ENCODE data around the gene NOXO1. TPM values are rescaled to one million over a fixed set of nuclear protein-coding genes. Genes with fewer than 3 reads are reported as not detected.
A peak's percentile ranks its signal among the peaks of the same experiment; 100 is the strongest.

The NOXO1 gene
- total and polyA plus RNA-seq, 10 of the 15 experiments (the other 5 are each of a cell fraction or from before 2014, with no cell fraction given) = 0.09 to 0.76 (median 0.26) TPM; not detected in 4

DNA sequence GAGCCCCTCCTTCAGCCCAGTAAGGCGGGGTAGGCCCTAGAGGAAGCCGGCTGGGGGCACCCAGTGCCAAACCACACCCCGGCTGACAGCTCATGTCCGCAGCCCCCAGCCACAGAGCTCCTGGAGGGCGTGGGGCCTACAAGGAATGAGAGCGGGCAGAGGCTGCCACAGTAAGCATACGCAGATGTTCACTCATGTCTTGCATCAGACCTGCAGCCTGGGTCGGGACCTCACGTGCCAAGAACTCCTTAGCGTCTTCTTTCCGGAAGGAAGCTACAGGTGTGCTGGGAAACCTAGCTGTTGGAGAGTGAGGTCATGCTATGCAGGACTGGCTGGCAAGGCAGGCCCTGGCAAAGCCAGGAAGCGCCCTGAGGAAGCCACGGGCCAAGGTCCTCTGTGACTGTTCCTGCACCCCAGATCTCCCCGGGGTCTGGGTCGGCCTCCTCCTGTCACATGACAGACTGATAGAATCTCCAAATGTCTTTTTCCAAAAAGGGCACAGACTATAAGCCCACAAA is 26.8 kb upstream of the NOXO1 start (continued):
- TF ChIP-seq, protein P1, sequence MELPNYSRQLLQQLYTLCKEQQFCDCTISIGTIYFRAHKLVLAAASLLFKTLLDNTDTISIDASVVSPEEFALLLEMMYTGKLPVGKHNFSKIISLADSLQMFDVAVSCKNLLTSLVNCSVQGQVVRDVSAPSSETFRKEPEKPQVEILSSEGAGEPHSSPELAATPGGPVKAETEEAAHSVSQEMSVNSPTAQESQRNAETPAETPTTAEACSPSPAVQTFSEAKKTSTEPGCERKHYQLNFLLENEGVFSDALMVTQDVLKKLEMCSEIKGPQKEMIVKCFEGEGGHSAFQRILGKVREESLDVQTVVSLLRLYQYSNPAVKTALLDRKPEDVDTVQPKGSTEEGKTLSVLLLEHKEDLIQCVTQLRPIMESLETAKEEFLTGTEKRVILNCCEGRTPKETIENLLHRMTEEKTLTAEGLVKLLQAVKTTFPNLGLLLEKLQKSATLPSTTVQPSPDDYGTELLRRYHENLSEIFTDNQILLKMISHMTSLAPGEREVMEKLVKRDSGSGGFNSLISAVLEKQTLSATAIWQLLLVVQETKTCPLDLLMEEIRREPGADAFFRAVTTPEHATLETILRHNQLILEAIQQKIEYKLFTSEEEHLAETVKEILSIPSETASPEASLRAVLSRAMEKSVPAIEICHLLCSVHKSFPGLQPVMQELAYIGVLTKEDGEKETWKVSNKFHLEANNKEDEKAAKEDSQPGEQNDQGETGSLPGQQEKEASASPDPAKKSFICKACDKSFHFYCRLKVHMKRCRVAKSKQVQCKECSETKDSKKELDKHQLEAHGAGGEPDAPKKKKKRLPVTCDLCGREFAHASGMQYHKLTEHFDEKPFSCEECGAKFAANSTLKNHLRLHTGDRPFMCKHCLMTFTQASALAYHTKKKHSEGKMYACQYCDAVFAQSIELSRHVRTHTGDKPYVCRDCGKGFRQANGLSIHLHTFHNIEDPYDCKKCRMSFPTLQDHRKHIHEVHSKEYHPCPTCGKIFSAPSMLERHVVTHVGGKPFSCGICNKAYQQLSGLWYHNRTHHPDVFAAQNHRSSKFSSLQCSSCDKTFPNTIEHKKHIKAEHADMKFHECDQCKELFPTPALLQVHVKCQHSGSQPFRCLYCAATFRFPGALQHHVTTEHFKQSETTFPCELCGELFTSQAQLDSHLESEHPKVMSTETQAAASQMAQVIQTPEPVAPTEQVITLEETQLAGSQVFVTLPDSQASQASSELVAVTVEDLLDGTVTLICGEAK (IDR thresholded peaks at IDR 0.05; ENCODE audit: borderline replicate concordance) = no peak
- TF ChIP-seq PML (IDR thresholded peaks at IDR 0.05; ENCODE audit: low read length) = no peak
- TF ChIP-seq JUND (IDR thresholded peaks at IDR 0.05; ENCODE audit: low read depth, low read length) = no peak
- TF ChIP-seq, protein P2, sequence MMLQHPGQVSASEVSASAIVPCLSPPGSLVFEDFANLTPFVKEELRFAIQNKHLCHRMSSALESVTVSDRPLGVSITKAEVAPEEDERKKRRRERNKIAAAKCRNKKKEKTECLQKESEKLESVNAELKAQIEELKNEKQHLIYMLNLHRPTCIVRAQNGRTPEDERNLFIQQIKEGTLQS (IDR thresholded peaks at IDR 0.05; ENCODE audit: borderline replicate concordance, extremely low read depth, low read depth, low read length) = no peak
- no peak for TF ChIP-seq KDM1A (IDR thresholded peaks at IDR 0.05; ENCODE audit: borderline replicate concordance)
- 0 out of 4 replicates have a peak, but pooled peaks of 1 of the 2 experiments have one; percentile 17 for TF ChIP-seq IKZF2 (IDR thresholded peaks at IDR 0.05)
- TF ChIP-seq ETV6 (conservative IDR thresholded peaks at IDR 0.05 in 1 of 2, IDR thresholded peaks at IDR 0.05 in 1 of 2; ENCODE audit: borderline replicate concordance in 1 of 2, low read depth in 1 of 2) = no peak
- no peak for TF ChIP-seq NFYB (IDR thresholded peaks at IDR 0.05; ENCODE audit: insufficient read depth, low read depth, low read length)
- TF ChIP-seq KLF5 (IDR thresholded peaks at IDR 0.05; ENCODE audit: partially characterized antibody) = no peak
- no peak for TF ChIP-seq RUNX3 (IDR thresholded peaks at IDR 0.05; ENCODE audit: low read length)
- TF ChIP-seq ZNF207 (IDR thresholded peaks at IDR 0.05; ENCODE audit: borderline replicate concordance) = no peak
- TF ChIP-seq SMARCA5 (IDR thresholded peaks at IDR 0.05) = no peak
- TF ChIP-seq ATF7 (IDR thresholded peaks at IDR 0.05; ENCODE audit: low read depth) = no peak
- peak; percentile 60 for TF ChIP-seq NR2F1 (conservative IDR thresholded peaks at IDR 0.05)
- no peak for TF ChIP-seq HDAC2 (IDR thresholded peaks at IDR 0.05)
- TF ChIP-seq, protein P3, sequence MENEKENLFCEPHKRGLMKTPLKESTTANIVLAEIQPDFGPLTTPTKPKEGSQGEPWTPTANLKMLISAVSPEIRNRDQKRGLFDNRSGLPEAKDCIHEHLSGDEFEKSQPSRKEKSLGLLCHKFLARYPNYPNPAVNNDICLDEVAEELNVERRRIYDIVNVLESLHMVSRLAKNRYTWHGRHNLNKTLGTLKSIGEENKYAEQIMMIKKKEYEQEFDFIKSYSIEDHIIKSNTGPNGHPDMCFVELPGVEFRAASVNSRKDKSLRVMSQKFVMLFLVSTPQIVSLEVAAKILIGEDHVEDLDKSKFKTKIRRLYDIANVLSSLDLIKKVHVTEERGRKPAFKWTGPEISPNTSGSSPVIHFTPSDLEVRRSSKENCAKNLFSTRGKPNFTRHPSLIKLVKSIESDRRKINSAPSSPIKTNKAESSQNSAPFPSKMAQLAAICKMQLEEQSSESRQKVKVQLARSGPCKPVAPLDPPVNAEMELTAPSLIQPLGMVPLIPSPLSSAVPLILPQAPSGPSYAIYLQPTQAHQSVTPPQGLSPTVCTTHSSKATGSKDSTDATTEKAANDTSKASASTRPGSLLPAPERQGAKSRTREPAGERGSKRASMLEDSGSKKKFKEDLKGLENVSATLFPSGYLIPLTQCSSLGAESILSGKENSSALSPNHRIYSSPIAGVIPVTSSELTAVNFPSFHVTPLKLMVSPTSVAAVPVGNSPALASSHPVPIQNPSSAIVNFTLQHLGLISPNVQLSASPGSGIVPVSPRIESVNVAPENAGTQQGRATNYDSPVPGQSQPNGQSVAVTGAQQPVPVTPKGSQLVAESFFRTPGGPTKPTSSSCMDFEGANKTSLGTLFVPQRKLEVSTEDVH (IDR thresholded peaks at IDR 0.05; ENCODE audit: low read depth, partially characterized antibody) = no peak
- TF ChIP-seq SMC3 (IDR thresholded peaks at IDR 0.05; ENCODE audit: borderline replicate concordance, low read length) = no peak
- no peak for TF ChIP-seq ESRRA (IDR thresholded peaks at IDR 0.05; ENCODE audit: low read length)
- no peak for TF ChIP-seq FOXK2 (IDR thresholded peaks at IDR 0.05)
- TF ChIP-seq SMAD1 (IDR thresholded peaks at IDR 0.05; ENCODE audit: low read depth, partially characterized antibody) = no peak
- TF ChIP-seq EGR1 (IDR thresholded peaks at IDR 0.05; ENCODE audit: borderline replicate concordance in 1 of 2, low read depth in 2 of 2, low read length in 2 of 2) = no peak
- TF ChIP-seq, protein P4, sequence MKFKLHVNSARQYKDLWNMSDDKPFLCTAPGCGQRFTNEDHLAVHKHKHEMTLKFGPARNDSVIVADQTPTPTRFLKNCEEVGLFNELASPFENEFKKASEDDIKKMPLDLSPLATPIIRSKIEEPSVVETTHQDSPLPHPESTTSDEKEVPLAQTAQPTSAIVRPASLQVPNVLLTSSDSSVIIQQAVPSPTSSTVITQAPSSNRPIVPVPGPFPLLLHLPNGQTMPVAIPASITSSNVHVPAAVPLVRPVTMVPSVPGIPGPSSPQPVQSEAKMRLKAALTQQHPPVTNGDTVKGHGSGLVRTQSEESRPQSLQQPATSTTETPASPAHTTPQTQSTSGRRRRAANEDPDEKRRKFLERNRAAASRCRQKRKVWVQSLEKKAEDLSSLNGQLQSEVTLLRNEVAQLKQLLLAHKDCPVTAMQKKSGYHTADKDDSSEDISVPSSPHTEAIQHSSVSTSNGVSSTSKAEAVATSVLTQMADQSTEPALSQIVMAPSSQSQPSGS (IDR thresholded peaks at IDR 0.05; ENCODE audit: low read length) = no peak
- TF ChIP-seq SPI1 (IDR thresholded peaks at IDR 0.05; ENCODE audit: borderline replicate concordance, insufficient read depth, low read depth, low read length) = no peak
- no peak for TF ChIP-seq ZBED1 (IDR thresholded peaks at IDR 0.05; ENCODE audit: borderline replicate concordance)

Measured in GM12878 (cell line).